HEK293 (cell line): Measurements from ENCODE around the gene CXorf66.

Experiments
- FEZF1 ChIP-seq: fragments of 450-650 bp; formaldehyde crosslinking; IDR thresholded peaks from 2 replicates; pipeline ENCODE4 v1.5.1; 2016; ENCODE audit warnings: missing biosample characterization, missing genetic modification characterization
- HIC1 ChIP-seq: fragments of 450-650 bp; formaldehyde crosslinking; IDR thresholded peaks from 2 replicates; pipeline ENCODE4 v1.5.1; 2016; ENCODE audit warnings: missing biosample characterization, missing genetic modification characterization
- INSM2 ChIP-seq: fragments of 450-650 bp; formaldehyde crosslinking; IDR thresholded peaks from 2 replicates; pipeline ENCODE4 v1.5.1; 2016; ENCODE audit warnings: missing biosample characterization, missing genetic modification characterization
- KLF1 ChIP-seq: fragments of 450-650 bp; formaldehyde crosslinking; IDR thresholded peaks from 2 replicates; pipeline ENCODE4 v1.5.1; 2016; ENCODE audit warnings: missing biosample characterization, missing genetic modification characterization
- OSR2 ChIP-seq: fragments of 450-650 bp; formaldehyde crosslinking; IDR thresholded peaks from 2 replicates; pipeline ENCODE4 v1.5.1; 2016; ENCODE audit warnings: missing biosample characterization, missing genetic modification characterization
- SP7 ChIP-seq: fragments of 450-650 bp; formaldehyde crosslinking; IDR thresholded peaks from 2 replicates; pipeline ENCODE4 v1.5.1; 2016; ENCODE audit warnings: missing biosample characterization, missing genetic modification characterization
- TCF7L2 ChIP-seq: IDR thresholded peaks from 2 replicates; pipeline ENCODE4 v1.6.1; 2011; ENCODE audit warnings: low read depth, mild to moderate bottlenecking, inconsistent platforms, low read length, moderate library complexity, borderline replicate concordance
- ZBTB17 ChIP-seq: fragments of 450-650 bp; formaldehyde crosslinking; IDR thresholded peaks from 2 replicates; pipeline ENCODE4 v1.5.1; 2016; ENCODE audit warnings: missing biosample characterization, missing genetic modification characterization
- ZBTB44 ChIP-seq: fragments of 450-650 bp; IDR thresholded peaks from 2 replicates; pipeline ENCODE4 v1.5.1; 2018; ENCODE audit warnings: missing biosample characterization, mild to moderate bottlenecking, missing genetic modification characterization
- ZBTB48 ChIP-seq: fragments of 450-650 bp; formaldehyde crosslinking; IDR thresholded peaks from 2 replicates; pipeline ENCODE4 v1.5.1; 2016; ENCODE audit warnings: missing biosample characterization, missing genetic modification characterization
- ZBTB8A ChIP-seq: fragments of 450-650 bp; formaldehyde crosslinking; IDR thresholded peaks from 2 replicates; pipeline ENCODE4 v1.5.1; 2016; ENCODE audit warnings: missing biosample characterization, missing genetic modification characterization
- ZEB2 ChIP-seq: fragments of 450-650 bp; formaldehyde crosslinking; IDR thresholded peaks from 2 replicates; pipeline ENCODE4 v1.5.1; 2016; ENCODE audit warnings: missing biosample characterization, missing genetic modification characterization
- ZNF175 ChIP-seq: fragments of 450-650 bp; formaldehyde crosslinking; IDR thresholded peaks from 2 replicates; pipeline ENCODE4 v1.5.1; 2016; ENCODE audit warnings: missing biosample characterization, missing genetic modification characterization
- ZNF202 ChIP-seq: fragments of 450-650 bp; formaldehyde crosslinking; IDR thresholded peaks from 2 replicates; pipeline ENCODE4 v1.5.1; 2016; ENCODE audit warnings: missing biosample characterization, missing genetic modification characterization, borderline replicate concordance
- ZNF23 ChIP-seq: fragments of 450-650 bp; formaldehyde crosslinking; IDR thresholded peaks from 2 replicates; pipeline ENCODE4 v1.5.1; 2016; ENCODE audit warnings: missing biosample characterization, missing genetic modification characterization, borderline replicate concordance
- ZNF280D ChIP-seq: fragments of 450-650 bp; formaldehyde crosslinking; IDR thresholded peaks from 2 replicates; pipeline ENCODE4 v1.5.1; 2016; ENCODE audit warnings: missing biosample characterization, missing genetic modification characterization
- ZNF302 ChIP-seq: fragments of 450-650 bp; formaldehyde crosslinking; IDR thresholded peaks from 2 replicates; pipeline ENCODE4 v1.5.1; 2016; ENCODE audit warnings: missing biosample characterization, missing genetic modification characterization, low read depth
- ZNF324 ChIP-seq: fragments of 450-650 bp; formaldehyde crosslinking; IDR thresholded peaks from 2 replicates; pipeline ENCODE4 v1.5.1; 2016; ENCODE audit warnings: missing biosample characterization, missing genetic modification characterization
- ZNF335 ChIP-seq: fragments of 450-650 bp; formaldehyde crosslinking; conservative IDR thresholded peaks from 2 replicates; pipeline ENCODE4 v1.5.1; 2016; ENCODE audit warnings: missing biosample characterization, missing genetic modification characterization
- ZNF350 ChIP-seq: fragments of 450-650 bp; formaldehyde crosslinking; IDR thresholded peaks from 2 replicates; pipeline ENCODE4 v1.5.0; 2017; ENCODE audit warnings: missing biosample characterization, mild to moderate bottlenecking, missing genetic modification characterization
- ZNF391 ChIP-seq: fragments of 450-650 bp; formaldehyde crosslinking; IDR thresholded peaks from 2 replicates; pipeline ENCODE4 v1.5.1; 2016; ENCODE audit warnings: low read depth, missing biosample characterization, missing genetic modification characterization, borderline replicate concordance
- ZNF394 ChIP-seq: fragments of 450-650 bp; formaldehyde crosslinking; IDR thresholded peaks from 2 replicates; pipeline ENCODE4 v1.5.1; 2016; ENCODE audit warnings: missing biosample characterization, missing genetic modification characterization, mild to moderate bottlenecking, moderate library complexity, borderline replicate concordance
- ZNF510 ChIP-seq: fragments of 450-650 bp; formaldehyde crosslinking; IDR thresholded peaks from 2 replicates; pipeline ENCODE4 v1.5.1; 2018; ENCODE audit warnings: mild to moderate bottlenecking, missing genetic modification characterization, missing biosample characterization; ENCODE audit not compliant: insufficient replicate concordance
- ZNF549 ChIP-seq: fragments of 450-650 bp; IDR thresholded peaks from 2 replicates; pipeline ENCODE4 v1.5.1; 2018; ENCODE audit warnings: missing biosample characterization, missing genetic modification characterization, mild to moderate bottlenecking, inconsistent platforms, moderate library complexity
- ZNF585B ChIP-seq: fragments of 450-650 bp; formaldehyde crosslinking; IDR thresholded peaks from 2 replicates; pipeline ENCODE4 v1.5.1; 2016; ENCODE audit warnings: missing biosample characterization, missing genetic modification characterization
- ZNF623 ChIP-seq: fragments of 450-650 bp; formaldehyde crosslinking; IDR thresholded peaks from 2 replicates; pipeline ENCODE4 v1.5.1; 2016; ENCODE audit warnings: missing biosample characterization, missing genetic modification characterization
- ZNF792 ChIP-seq: fragments of 450-650 bp; formaldehyde crosslinking; IDR thresholded peaks from 2 replicates; pipeline ENCODE4 v1.5.1; 2016; ENCODE audit warnings: missing biosample characterization, missing genetic modification characterization
- ZSCAN16 ChIP-seq: fragments of 450-650 bp; formaldehyde crosslinking; IDR thresholded peaks from 2 replicates; pipeline ENCODE4 v1.5.1; 2016; ENCODE audit warnings: missing biosample characterization, missing genetic modification characterization
- ZSCAN18 ChIP-seq: fragments of 450-650 bp; formaldehyde crosslinking; IDR thresholded peaks from 2 replicates; pipeline ENCODE4 v1.5.1; 2016; ENCODE audit warnings: missing biosample characterization, missing genetic modification characterization
- ZSCAN30 ChIP-seq: fragments of 450-650 bp; IDR thresholded peaks from 2 replicates; pipeline ENCODE4 v1.5.1; 2018; ENCODE audit warnings: missing biosample characterization, mild to moderate bottlenecking, missing genetic modification characterization, moderate library complexity

CXorf66 gene

GRCh38 chrX:139932901-139933796, 32.2 kb downstream of the CXorf66 start, which contains the start of gene ATP11C (continued):
- peak; percentile 29; the same call in 1 of the 2 replicates for TF ChIP-seq KLF1
- no peak for TF ChIP-seq ZSCAN16 (tag by site-specific recombination)
- TF ChIP-seq ZSCAN30 (tag by site-specific recombination): no peak
- TF ChIP-seq ZBTB44 (tag by site-specific recombination): no peak
- TF ChIP-seq ZNF280D (tag by site-specific recombination): no peak
- no peak for TF ChIP-seq TCF7L2
- TF ChIP-seq FEZF1 (tag by site-specific recombination): no peak
- no peak for TF ChIP-seq ZNF510
- no peak for TF ChIP-seq OSR2
- peak; percentile 91 for TF ChIP-seq ZNF335 (tag by site-specific recombination)
- no peak for TF ChIP-seq ZNF302 (tag by site-specific recombination)
- TF ChIP-seq ZSCAN18 (tag by site-specific recombination): no peak
- no peak for TF ChIP-seq ZNF391
- TF ChIP-seq ZNF549: no peak
- TF ChIP-seq ZNF394 (tag by site-specific recombination): no peak
- 0 out of 2 replicates have a peak, but pooled peaks have one; percentile 14 for TF ChIP-seq ZBTB17
- no peak for TF ChIP-seq ZNF202 (tag by site-specific recombination)
- no peak for TF ChIP-seq ZNF623
- TF ChIP-seq ZNF175 (tag by site-specific recombination): no peak
- TF ChIP-seq ZBTB8A (tag by site-specific recombination): peak; percentile 67
- no peak for TF ChIP-seq ZNF324 (tag by site-specific recombination)
- TF ChIP-seq SP7 (tag by site-specific recombination): no peak; the same call in 1 of the 2 replicates
- no peak for TF ChIP-seq ZNF23 (tag by site-specific recombination)
- no peak for TF ChIP-seq HIC1 (tag by site-specific recombination)
- no peak for TF ChIP-seq ZBTB48 (tag by site-specific recombination)
- no peak for TF ChIP-seq ZNF585B (tag by site-specific recombination)
- peak; percentile 57; the same call in 1 of the 2 replicates for TF ChIP-seq ZEB2 (tag by site-specific recombination)
- TF ChIP-seq INSM2 (tag by site-specific recombination): no peak
- TF ChIP-seq ZNF792 (tag by site-specific recombination): no peak
- TF ChIP-seq ZNF350: no peak
